Parathyroid adenoma (tissue), 2 donors: ENCODE data around the gene RBMS3.

Experiments used
- H2AFZ ChIP-seq: fragments of 300-600 bp; sonication (generic); one replicate; pipeline ENCODE4 v1.7.0; 2017; ENCODE audit warnings: antibody characterized with exemption, mild to moderate bottlenecking
- H3K27ac ChIP-seq: fragments of 300-600 bp; sonication (generic); one replicate; pipeline ENCODE4 v1.7.0; 2017
- H3K27me3 ChIP-seq: fragments of 300-600 bp; sonication (generic); one replicate; pipeline ENCODE4 v1.7.0; 2017; ENCODE audit warnings: low read length; ENCODE audit not compliant: control insufficient read depth, insufficient read depth
- H3K36me3 ChIP-seq: fragments of 300-600 bp; sonication (generic); one replicate; pipeline ENCODE4 v1.7.0; 2017; ENCODE audit warnings: low read length; ENCODE audit not compliant: control insufficient read depth, insufficient read depth
- H3K4me1 ChIP-seq: fragments of 300-600 bp; sonication (generic); one replicate; pipeline ENCODE4 v1.7.0; 2017; ENCODE audit warnings: control low read depth
- H3K4me2 ChIP-seq: fragments of 300-600 bp; sonication (generic); one replicate; pipeline ENCODE4 v1.7.0; 2017; ENCODE audit warnings: low read length
- H3K4me3 ChIP-seq: fragments of 300-600 bp; sonication (generic); one replicate; pipeline ENCODE4 v1.7.0; 2017; ENCODE audit warnings: low read depth, low read length
- H3K79me2 ChIP-seq: fragments of 300-600 bp; sonication (generic); one replicate; pipeline ENCODE4 v1.7.0; 2017; ENCODE audit warnings: control low read depth
- H3K9ac ChIP-seq: fragments of 300-600 bp; sonication (generic); one replicate; pipeline ENCODE4 v1.7.0; 2017; ENCODE audit warnings: mild to moderate bottlenecking
- H3K9me3 ChIP-seq: fragments of 300-600 bp; sonication (generic); one replicate; pipeline ENCODE4 v1.7.0; 2017; ENCODE audit warnings: low read length; ENCODE audit not compliant: control insufficient read depth
- CTCF ChIP-seq: fragments of 300-600 bp; sonication (generic); IDR thresholded peaks from one replicate; pipeline ENCODE4 v1.7.0; 2017; ENCODE audit warnings: antibody characterized with exemption, mild to moderate bottlenecking
- donor health status: primary hyperparathyroidism.

Gene RBMS3

GRCh38 chr3:29745232-29745870, 464.5 kb downstream of the RBMS3 start:
- no peak overlapping the region for H3K4me3 ChIP-seq
- H3K36me3 ChIP-seq: no peaks in the 10 kb centered on the region
- no peaks in the 10 kb centered on the region for H3K79me2 ChIP-seq
- no peaks in the 10 kb centered on the region for H3K9me3 ChIP-seq
- no peak overlapping the region for H3K9ac ChIP-seq
- no peak for TF ChIP-seq CTCF
- no peak overlapping the region for H2AFZ ChIP-seq
- H3K4me1 ChIP-seq: no peaks in the 10 kb centered on the region
- no peaks in the 10 kb centered on the region for H3K27me3 ChIP-seq
- H3K27ac ChIP-seq: no peak overlapping the region
- no peak overlapping the region for H3K4me2 ChIP-seq

- no peak overlapping the region for H3K4me2 ChIP-seq
- no peaks in the 10 kb centered on the region for H3K4me1 ChIP-seq
- H3K9ac ChIP-seq: no peak overlapping the region
- no peak overlapping the region for H2AFZ ChIP-seq
- no peak overlapping the region for H3K27ac ChIP-seq
- no peaks in the 10 kb centered on the region for H3K27me3 ChIP-seq
- no peaks in the 10 kb centered on the region for H3K36me3 ChIP-seq
- H3K9me3 ChIP-seq: no peaks in the 10 kb centered on the region
- no peak overlapping the region for H3K4me3 ChIP-seq
- H3K79me2 ChIP-seq: no peaks in the 10 kb centered on the region
- TF ChIP-seq CTCF: no peak
These were observed 465.4 kb downstream of the RBMS3 start for GRCh38 chr3:29746163-29746760.

GRCh38 chr3:29747991-29748390, 467.1 kb downstream of the RBMS3 start:
- Histone ChIP-seq H3K4me2 (no peak overlapping the region), H3K27me3 (no peaks in the 10 kb centered on the region), H3K36me3 (no peaks in the 10 kb centered on the region), H3K4me3 (no peak overlapping the region), H3K27ac (no peak overlapping the region), H3K9me3 (no peaks in the 10 kb centered on the region), H3K9ac (no peak overlapping the region), H3K79me2 (no peaks in the 10 kb centered on the region), H2AFZ (no peak overlapping the region), H3K4me1 (no peaks in the 10 kb centered on the region)
- TF ChIP-seq CTCF: no peak

- no peaks in the 10 kb centered on the region for H3K36me3 ChIP-seq
- H3K27ac ChIP-seq: no peak overlapping the region
- H3K4me2 ChIP-seq: no peak overlapping the region
- TF ChIP-seq CTCF: no peak
- H3K9me3 ChIP-seq: no peaks in the 10 kb centered on the region
- H2AFZ ChIP-seq: no peak overlapping the region
- no peak overlapping the region for H3K9ac ChIP-seq
- no peaks in the 10 kb centered on the region for H3K79me2 ChIP-seq
- H3K4me1 ChIP-seq: peaks cover 4% of the 10 kb centered on the region
- H3K4me3 ChIP-seq: no peak overlapping the region
- H3K27me3 ChIP-seq: no peaks in the 10 kb centered on the region
These were observed 470.9 kb downstream of the RBMS3 start for GRCh38 chr3:29751647-29752314.
